Upper lobe of left lung (tissue), 4 donors: Measurements from ENCODE around the gene SLC12A7.

Experiments
- CTCF ChIP-seq, 6 experiments: fragments of 450-650 bp in 4 of 6; fragments of 200-600 bp in 2 of 6; sonication (generic) in 2 of 6; IDR thresholded peaks; one replicate each; pipeline ENCODE4 v1.5.1; 2016 to 2019; ENCODE audit warnings: antibody characterized with exemption in 6 of 6
- POLR2AphosphoS5 ChIP-seq, 2 donors: sonication (generic); formaldehyde crosslinking; IDR thresholded peaks; one replicate each; pipeline ENCODE4 v1.5.1; 2017; ENCODE audit warnings: antibody characterized with exemption in 2 of 2

DNA sequence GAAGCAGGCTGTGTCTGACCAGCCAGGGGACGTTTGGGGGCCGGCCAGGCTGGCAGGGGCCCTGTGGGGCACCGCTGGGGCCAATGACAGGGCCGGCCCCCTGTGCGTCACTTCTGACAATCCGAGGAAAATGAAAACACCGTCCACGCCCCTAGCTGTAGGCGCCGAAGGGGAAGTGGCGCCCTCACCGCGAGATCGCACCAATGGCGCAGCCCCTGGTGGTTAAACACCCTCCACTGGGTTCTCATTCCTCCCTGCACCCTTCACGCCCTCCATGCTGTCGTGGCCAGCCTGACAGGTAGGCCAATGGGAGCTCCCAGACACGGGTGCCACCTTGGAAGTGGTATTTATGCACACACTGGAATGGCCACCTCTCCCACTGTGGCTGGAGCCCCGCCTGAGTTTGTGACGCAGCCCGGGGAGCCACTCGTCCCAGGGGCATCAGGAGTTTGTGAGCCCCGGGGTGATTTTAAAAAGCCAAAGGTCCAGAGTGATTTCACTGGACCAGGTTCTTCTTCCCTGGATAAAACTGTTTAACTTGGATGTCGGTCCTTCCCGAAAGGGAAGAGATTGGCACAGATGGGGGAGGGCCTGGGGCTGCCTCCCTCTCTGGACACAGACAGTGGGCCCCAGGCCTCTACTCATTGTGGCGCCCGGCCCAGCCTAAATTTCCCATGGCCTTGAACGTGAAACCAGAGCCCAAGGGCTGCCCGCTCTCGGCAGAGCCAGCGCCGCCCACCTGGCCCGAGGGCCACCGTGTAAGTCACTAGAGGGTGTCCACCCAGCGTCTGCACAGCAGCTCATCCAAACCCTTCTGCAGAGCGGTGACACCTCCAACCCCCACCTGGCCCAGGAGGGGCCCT is 53.5 kb downstream of the SLC12A7 start:
- no peak for TF ChIP-seq CTCF (IDR thresholded peaks at IDR 0.05)
- no peak for TF ChIP-seq POLR2AphosphoS5 (IDR thresholded peaks at IDR 0.05)
